Measurements from ENCODE around the gene SHC1. TPM values are rescaled to one million over a fixed set of nuclear protein-coding genes. Genes with fewer than 3 reads are reported as not detected.

SHC1 gene
- total RNA-seq, 2 experiments from 2014 or later: 69.6 to 72.4 TPM

DNA sequence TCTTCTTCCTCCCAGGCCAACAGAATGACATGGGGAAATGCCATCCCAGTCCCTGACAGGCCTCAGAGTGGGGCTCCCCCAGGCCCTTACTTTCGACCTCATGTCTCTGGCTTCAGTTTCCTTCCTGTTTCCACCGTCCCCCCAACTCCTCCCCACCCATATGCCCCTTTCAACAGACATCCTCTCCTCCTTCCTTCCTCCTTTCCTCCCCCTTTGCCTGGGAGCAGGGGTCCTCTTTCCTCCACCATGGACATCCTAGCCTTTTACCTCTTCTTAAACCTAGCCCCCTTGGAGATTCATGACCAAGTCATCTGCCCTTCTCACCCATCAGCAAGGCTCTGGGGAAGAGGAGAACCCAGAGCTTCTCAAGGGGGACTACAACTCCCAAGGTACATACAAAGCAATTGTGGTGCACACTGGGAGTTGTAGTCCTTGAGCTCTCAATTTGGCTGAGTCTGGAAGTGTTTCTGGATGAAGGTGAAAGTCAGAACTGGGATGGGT lies 36.1 kb upstream of the SHC1 start:
- peaks cover 7% of the 10 kb centered on the region for H3K36me3 Mint-ChIP-seq (ENCODE audit: low read depth)
- ATAC-seq (peak; percentile 45), DNase-seq (peak; percentile 67)
- ChIA-PET CTCF (interaction anchor here (0.5 to 3.1 kb wide), 8 partner anchors 10 to 687 kb away, joined by 3 to 38 read pairs (median 3); partner anchors contain the start of gene FLAD1), POLR2A (interaction anchor here (0.9 to 1.8 kb wide), 3 partner anchors 10 to 24 kb away, joined by 3 to 4 read pairs (median 4); partner anchors contain the start of gene FLAD1)
- no peaks in the 10 kb centered on the region for H3K9me3 Mint-ChIP-seq (ENCODE audit: insufficient read depth)
- peaks cover 72% of the 10 kb centered on the region for H3K4me1 Mint-ChIP-seq (ENCODE audit: low read depth)
- H3K27ac Mint-ChIP-seq: peak overlapping the region; percentile 95
- peak overlapping the region; percentile 63 for H3K4me3 Mint-ChIP-seq
- no peaks in the 10 kb centered on the region for H3K27me3 Mint-ChIP-seq (ENCODE audit: low read depth)

DNA sequence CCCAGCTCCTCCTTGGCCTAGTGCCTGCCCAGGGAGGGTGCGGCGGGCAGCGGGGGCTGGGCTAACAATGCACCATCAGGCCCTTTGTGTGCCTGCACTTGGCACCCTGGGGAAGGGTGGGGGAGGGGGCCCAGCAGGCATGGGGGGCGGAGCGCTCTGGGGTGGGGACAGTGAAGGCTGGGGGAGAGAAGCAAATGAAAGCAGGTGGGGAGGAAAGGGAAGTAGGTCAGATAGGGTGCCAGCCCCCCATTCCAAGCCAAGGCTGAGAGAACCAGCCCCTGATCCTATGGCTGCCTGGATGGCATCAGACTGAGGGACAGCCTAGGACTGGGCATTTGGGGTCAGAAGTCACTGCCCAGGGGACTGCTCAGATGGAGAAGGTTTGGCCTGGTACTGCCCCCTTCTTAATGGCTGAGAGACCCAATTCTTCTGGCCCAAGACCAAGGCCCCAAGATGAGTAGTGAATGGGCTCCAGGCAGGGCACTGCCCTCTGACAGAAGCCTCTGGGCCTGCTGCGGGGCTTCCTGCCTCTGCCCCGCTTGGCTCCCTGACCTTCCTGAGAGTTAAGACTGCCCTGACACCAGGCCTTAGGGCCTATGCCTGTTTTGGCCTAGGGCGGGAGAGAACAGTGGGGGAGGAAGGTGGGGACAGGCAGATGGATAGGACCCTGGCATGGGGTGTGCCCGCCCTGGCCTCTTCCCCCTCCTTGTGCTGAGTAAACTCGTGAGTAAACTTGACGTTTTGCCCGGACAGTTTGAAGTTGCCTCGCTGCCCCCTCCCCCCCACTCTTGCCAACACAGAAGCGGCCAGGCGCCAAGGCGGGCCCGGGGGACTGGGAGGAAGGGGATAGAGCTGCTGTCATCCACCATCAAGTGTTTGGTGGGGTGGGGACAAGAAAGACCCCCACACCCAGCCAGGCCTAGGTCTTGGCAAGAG lies 34.8 kb upstream of the SHC1 start:
- ChIA-PET CTCF (interaction anchor here (0.9 to 3.1 kb wide), 3 partner anchors 12 to 202 kb away, joined by 3 to 38 read pairs (median 4); no protein-coding TSS in a partner anchor), POLR2A (interaction anchor here (1.8 to 2.1 kb wide), 2 partner anchors 11 to 30 kb away, joined by 4 to 8 read pairs; partner anchors contain the start of gene CKS1B)
- peak overlapping the region; percentile 95 for H3K27ac Mint-ChIP-seq
- DNase-seq: no peak
- H3K4me1 Mint-ChIP-seq (ENCODE audit: low read depth): peaks cover 63% of the 10 kb centered on the region
- no peak for ATAC-seq
- no peaks in the 10 kb centered on the region for H3K27me3 Mint-ChIP-seq (ENCODE audit: low read depth)
- peak overlapping the region; percentile 22 for H3K4me3 Mint-ChIP-seq
- H3K36me3 Mint-ChIP-seq (ENCODE audit: low read depth): peaks cover 7% of the 10 kb centered on the region
- H3K9me3 Mint-ChIP-seq (ENCODE audit: insufficient read depth): no peaks in the 10 kb centered on the region

DNA sequence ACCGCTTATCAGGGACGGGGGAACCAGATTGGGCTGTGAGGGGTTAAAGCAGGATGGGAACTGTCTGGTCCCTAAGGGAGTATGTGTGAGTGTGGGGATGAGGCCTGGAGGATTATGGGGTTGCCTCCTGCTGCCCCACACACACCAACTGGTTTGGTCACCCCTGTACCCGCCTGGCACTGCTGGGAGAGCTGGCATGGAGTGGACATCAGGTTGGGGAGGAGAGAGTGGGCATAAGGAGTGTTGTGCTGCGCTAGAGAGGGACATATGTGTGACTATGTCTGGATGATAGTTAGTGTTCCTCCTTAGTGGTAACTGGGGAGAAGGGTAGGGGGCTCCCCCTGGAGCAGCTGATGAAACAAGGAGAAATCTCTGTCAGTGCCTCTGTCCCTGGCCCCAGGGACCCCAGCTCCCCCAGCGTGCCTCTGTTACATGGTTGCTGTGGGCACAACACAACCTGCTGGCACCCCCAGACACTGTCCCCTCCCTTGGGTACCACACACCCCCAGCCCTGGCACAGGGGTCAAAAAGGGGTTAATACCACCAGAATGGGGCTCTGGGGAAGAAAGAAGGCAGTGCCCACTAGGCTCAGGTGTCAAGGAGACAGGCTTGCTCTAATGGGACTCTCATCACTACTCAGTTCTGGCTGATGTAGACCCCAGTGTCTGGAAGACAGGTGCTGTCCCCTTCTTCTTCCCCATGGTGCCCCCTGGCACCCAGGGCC lies 34.0 kb upstream of the SHC1 start:
- peak overlapping the region; percentile 85 for H3K27ac Mint-ChIP-seq
- peaks cover 63% of the 10 kb centered on the region for H3K4me1 Mint-ChIP-seq (ENCODE audit: low read depth)
- POLR2A ChIA-PET: interaction anchor here (2.1 kb wide), 1 partner anchor 29 kb away, joined by 8 read pairs; the partner anchor contains the start of gene CKS1B
- peaks cover 7% of the 10 kb centered on the region for H3K36me3 Mint-ChIP-seq (ENCODE audit: low read depth)
- CTCF ChIA-PET: interaction anchor here (1.4 kb wide), 1 partner anchor 13 kb away, joined by 9 read pairs; no protein-coding TSS in a partner anchor
- H3K27me3 Mint-ChIP-seq (ENCODE audit: low read depth): no peaks in the 10 kb centered on the region
- H3K4me3 Mint-ChIP-seq: peak overlapping the region; percentile 93
- ATAC-seq (no peak), DNase-seq (no peak)
- H3K9me3 Mint-ChIP-seq (ENCODE audit: insufficient read depth): no peaks in the 10 kb centered on the region

DNA sequence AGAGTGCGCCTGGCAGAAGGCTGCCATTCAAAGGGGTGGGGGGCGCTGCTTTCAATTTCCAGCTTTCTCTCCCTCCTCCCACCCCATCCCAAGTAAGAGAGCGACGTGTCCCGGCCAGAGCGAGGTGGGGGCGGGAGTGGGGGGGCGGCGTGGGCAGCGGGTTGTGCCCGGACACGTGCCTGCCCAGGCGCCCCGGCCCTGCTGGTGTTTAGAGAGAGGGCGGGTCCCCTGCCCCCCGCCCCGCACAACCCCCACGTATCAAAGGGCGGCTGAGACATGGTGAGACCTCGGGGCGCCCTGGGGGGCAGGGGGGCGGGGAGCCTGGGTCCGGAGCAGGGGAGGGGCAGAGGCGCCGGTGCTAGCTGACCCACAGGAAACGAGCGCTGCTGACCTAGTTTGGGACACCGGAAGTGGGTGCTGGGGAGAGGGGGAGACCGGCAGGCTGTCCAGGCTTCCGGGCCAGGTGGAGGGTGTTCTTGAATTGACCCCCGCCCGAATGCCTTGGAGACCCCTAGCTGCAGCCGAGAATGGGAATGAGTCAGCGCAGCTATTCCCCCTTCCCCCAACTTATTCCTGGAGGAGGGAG lies 33.3 kb upstream of the SHC1 start:
- H3K4me3 Mint-ChIP-seq: peak overlapping the region; percentile 93
- ChIA-PET POLR2A (interaction anchor here (1.8 to 2.1 kb wide), 2 partner anchors 21 to 29 kb away, joined by 6 to 8 read pairs; partner anchors contain the start of genes CKS1B and FLAD1), CTCF (interaction anchor here (1.0 to 1.4 kb wide), 2 partner anchors 13 to 27 kb away, joined by 3 to 9 read pairs; no protein-coding TSS in a partner anchor)
- no peak for ATAC-seq
- peaks cover 62% of the 10 kb centered on the region for H3K4me1 Mint-ChIP-seq (ENCODE audit: low read depth)
- peaks cover 7% of the 10 kb centered on the region for H3K36me3 Mint-ChIP-seq (ENCODE audit: low read depth)
- DNase-seq: no peak
- H3K27ac Mint-ChIP-seq: peak overlapping the region; percentile 87
- H3K27me3 Mint-ChIP-seq (ENCODE audit: low read depth): no peaks in the 10 kb centered on the region
- no peaks in the 10 kb centered on the region for H3K9me3 Mint-ChIP-seq (ENCODE audit: insufficient read depth)

DNA sequence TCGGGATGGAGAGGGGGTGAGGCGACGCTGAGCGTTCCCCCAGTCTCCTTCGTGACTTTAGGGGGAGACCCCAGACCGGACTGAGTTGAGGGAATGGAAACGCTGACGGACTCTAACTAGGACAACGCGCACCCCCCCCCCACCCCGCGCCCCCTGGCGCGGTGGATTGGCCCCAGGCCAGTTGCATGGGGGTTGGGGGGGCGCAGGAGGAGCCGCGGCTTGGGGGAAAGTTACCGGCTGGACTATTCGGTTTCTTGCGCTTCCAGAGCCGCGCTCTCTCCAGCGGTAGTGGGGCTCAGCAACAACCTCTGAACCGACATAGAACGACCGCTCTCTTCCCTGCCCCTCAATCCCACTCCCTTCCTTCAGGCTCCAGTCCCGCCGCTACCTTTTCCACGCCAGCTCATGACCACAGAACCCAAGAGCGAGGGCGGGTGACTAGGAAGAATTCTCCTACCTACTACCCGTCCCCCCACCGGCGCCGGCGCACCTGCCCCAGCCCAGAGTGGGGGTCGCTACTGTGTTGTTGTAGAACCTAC lies 32.7 kb upstream of the SHC1 start:
- ChIA-PET POLR2A (interaction anchor here (0.6 to 2.1 kb wide), 3 partner anchors 20 to 72 kb away, joined by 3 to 8 read pairs (median 6); partner anchors contain the start of genes CKS1B and FLAD1), CTCF (interaction anchor here (1.0 to 7.9 kb wide), 3 partner anchors 14 to 27 kb away, joined by 3 to 139 read pairs (median 9); partner anchors contain the start of gene FLAD1)
- DNase-seq (no peak), ATAC-seq (no peak)
- Mint-ChIP-seq H3K27me3 (ENCODE audit: low read depth) (no peaks in the 10 kb centered on the region), H3K36me3 (ENCODE audit: low read depth) (peaks cover 7% of the 10 kb centered on the region), H3K4me1 (ENCODE audit: low read depth) (peaks cover 61% of the 10 kb centered on the region), H3K9me3 (ENCODE audit: insufficient read depth) (no peaks in the 10 kb centered on the region), H3K4me3 (peak overlapping the region; percentile 93), H3K27ac (peak overlapping the region; percentile 87)

DNA sequence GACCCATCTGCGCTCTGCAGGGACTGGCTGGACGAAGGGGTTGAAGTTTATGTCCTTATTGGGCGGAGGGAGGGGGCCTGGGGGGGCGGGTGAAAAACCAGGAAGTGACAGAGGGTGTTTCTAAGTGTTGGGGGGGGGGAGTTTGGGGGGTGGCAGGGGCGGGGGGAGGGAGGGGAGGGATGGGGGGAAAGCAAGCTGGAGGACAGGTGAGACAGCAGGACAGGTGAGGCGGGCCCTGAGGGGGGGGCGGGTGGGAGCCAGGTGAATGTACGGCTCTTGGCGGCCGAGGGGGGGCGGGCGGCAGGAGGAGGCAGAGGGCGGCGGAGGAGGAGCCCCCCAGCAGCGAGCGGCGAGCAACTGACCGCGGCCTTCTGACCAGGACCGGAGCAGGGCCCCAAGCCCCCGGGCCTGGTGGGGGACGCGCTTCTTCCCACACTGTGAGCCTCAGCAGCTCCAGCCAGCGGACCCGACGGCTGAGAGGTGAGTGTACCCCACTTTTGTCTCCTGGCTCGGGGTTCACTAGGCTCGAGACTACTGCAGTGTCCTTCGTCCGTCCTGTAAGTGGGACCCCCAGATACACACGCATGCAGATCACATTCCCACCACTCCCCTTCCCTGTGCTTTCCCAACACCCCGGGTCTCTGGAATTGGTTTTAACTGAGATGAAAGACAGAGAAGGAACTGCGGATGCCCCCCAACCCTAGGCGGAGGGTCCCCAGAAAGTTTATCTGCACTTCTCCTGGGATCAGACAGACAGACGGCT lies 32.1 kb upstream of the SHC1 start, which contains the start of gene ZBTB7B:
TSS of gene ZBTB7B (plus strand) at position 339 of the 763 bp plus-strand sequence. CDS start 11,859 bp downstream, outside the sequence.
- no peaks in the 10 kb centered on the region for H3K27me3 Mint-ChIP-seq (ENCODE audit: low read depth)
- POLR2A ChIA-PET: interaction anchor here (0.6 to 2.1 kb wide), 3 partner anchors 20 to 72 kb away, joined by 3 to 8 read pairs (median 6); partner anchors contain the start of genes CKS1B and FLAD1

DNA sequence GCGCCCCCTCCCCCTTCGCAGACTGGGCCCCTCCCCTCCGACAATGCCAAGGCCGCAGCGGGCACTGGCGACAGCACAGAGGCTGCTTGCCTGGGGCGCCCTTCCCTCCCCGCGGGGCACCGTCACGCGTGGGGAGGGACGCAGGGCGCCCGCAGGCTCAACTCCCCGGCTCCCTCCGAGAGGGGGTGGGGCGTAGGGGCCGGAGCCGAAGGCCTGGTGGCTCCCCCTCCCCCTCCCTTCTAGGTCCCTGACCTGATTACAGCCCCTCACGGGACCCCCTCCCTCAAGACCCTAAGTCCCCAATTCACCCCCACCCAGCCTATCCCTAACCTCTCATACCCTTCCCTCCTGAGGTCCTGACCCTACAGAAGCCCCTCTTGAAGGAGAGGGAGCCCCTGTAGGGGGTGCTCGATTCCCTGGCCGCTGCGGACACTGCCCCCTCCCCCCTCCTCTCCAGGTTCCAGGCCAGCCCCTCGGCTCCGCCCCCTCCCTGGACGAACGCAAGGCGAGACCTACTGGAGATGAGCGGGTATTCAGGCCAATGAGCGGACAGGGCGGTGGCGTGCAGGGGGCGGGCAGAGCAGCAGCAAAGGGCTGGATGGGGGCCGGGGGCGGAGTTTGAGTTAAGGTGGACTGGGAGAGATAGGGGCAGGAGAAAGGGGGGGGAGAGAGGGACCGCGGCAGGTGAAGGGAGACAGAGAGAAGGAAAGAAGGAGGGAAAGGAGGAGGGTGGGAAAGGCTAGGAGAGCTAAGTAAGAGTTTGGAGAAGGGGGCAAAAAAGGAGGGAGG lies 31.3 kb upstream of the SHC1 start:
- Mint-ChIP-seq H3K27ac (peak overlapping the region; percentile 97), H3K4me1 (ENCODE audit: low read depth) (peaks cover 62% of the 10 kb centered on the region), H3K36me3 (ENCODE audit: low read depth) (peaks cover 7% of the 10 kb centered on the region), H3K4me3 (peak overlapping the region; percentile 86), H3K27me3 (ENCODE audit: low read depth) (no peaks in the 10 kb centered on the region), H3K9me3 (ENCODE audit: insufficient read depth) (no peaks in the 10 kb centered on the region)
- CTCF ChIA-PET: interaction anchor here (0.9 to 7.9 kb wide), 8 partner anchors 11 to 1343 kb away, joined by 3 to 139 read pairs (median 18); partner anchors contain the start of genes FLAD1, PBXIP1 and PYGO2
- ATAC-seq: peak; percentile 76
- peak; percentile 100 for DNase-seq
- POLR2A ChIA-PET: interaction anchor here (0.7 to 1.8 kb wide), 3 partner anchors 9 to 46 kb away, joined by 4 to 6 read pairs (median 4); partner anchors contain the start of genes FLAD1 and PBXIP1

More for the DNA sequence above, 32.1 kb upstream of the SHC1 start, which contains the start of gene ZBTB7B:
- Mint-ChIP-seq H3K4me1 (ENCODE audit: low read depth) (peaks cover 62% of the 10 kb centered on the region), H3K27ac (peak within 1 kb of the TSS; percentile 97), H3K36me3 (ENCODE audit: low read depth) (peaks cover 7% of the 10 kb centered on the region), H3K4me3 (peak within 1 kb of the TSS; percentile 93), H3K9me3 (ENCODE audit: insufficient read depth) (no peaks in the 10 kb centered on the region)
- peak; percentile 0 for ATAC-seq
- no peak for DNase-seq
- CTCF ChIA-PET: interaction anchor here (4.2 to 7.9 kb wide), 3 partner anchors 15 to 59 kb away, joined by 18 to 139 read pairs (median 71); partner anchors contain the start of gene FLAD1

DNA sequence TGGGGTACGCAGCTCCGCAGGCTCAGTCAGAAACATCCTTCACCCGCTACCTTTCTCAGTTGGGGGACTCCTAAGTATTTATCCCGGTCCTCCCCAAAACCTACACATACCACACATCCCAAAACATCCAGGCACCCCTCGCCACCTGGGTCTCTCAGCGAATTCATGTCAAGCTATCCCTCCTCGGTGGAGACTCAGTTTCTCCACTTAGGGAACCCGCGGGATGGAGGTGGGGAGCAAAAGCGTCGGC lies 30.8 kb upstream of the SHC1 start:
- no peak for ATAC-seq
- peaks cover 57% of the 10 kb centered on the region for H3K4me1 Mint-ChIP-seq (ENCODE audit: low read depth)
- POLR2A ChIA-PET: interaction anchor here (0.7 to 1.2 kb wide), 3 partner anchors 9 to 65 kb away, joined by 4 read pairs; partner anchors contain the start of genes PBXIP1 and PMVK
- H3K27ac Mint-ChIP-seq: peak overlapping the region; percentile 79
- DNase-seq: no peak
- H3K36me3 Mint-ChIP-seq (ENCODE audit: low read depth): peaks cover 6% of the 10 kb centered on the region
- H3K9me3 Mint-ChIP-seq (ENCODE audit: insufficient read depth): no peaks in the 10 kb centered on the region
- H3K4me3 Mint-ChIP-seq: peak overlapping the region; percentile 86
- no peaks in the 10 kb centered on the region for H3K27me3 Mint-ChIP-seq (ENCODE audit: low read depth)
- CTCF ChIA-PET: interaction anchor here (0.9 to 7.9 kb wide), 8 partner anchors 11 to 1342 kb away, joined by 3 to 139 read pairs (median 18); partner anchors contain the start of genes FLAD1, PBXIP1 and PYGO2

DNA sequence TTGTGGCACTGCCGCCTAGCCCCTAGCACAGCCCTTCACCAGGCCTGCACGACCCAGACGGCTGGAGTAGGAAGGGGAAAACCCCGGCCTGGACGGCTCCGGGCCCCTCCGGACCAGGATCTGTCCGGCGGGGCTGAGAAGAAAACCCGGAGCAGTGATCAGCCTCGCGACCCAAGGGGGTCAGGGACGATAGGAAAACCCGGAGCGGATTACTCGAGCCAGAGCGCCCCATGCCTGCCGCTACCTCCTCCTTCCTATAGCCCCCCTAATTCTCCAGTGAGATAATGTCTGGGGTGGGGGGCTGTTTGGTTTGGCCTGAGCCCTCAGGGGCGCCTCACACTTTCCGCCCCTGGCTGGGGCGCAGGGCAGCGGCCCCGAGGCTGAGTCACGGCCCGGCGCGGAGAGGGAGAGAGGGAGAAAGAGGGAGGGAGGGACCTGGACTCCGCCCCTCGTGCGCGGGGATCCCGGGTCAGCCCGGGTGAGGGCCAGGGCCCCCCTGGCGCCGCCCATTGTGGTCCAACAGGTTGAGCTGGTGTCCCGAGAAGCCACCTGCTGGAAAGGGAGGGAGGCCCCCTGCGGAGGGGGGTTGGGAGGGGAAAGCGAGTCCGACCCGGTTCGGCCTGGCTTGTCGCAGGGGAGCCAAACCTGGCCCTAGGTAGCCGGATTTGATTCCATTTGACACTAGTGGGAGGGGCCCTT lies 30.3 kb upstream of the SHC1 start:
- peaks cover 53% of the 10 kb centered on the region for H3K4me1 Mint-ChIP-seq (ENCODE audit: low read depth)
- peaks cover 4% of the 10 kb centered on the region for H3K36me3 Mint-ChIP-seq (ENCODE audit: low read depth)
- ATAC-seq (peak; percentile 64), DNase-seq (peak; percentile 84)
- H3K27me3 Mint-ChIP-seq (ENCODE audit: low read depth): no peaks in the 10 kb centered on the region
- H3K9me3 Mint-ChIP-seq (ENCODE audit: insufficient read depth): no peaks in the 10 kb centered on the region
- POLR2A ChIA-PET: interaction anchor here (0.7 to 2.1 kb wide), 4 partner anchors 10 to 64 kb away, joined by 4 to 11 read pairs (median 4); partner anchors contain the start of genes PBXIP1 and PMVK
- H3K4me3 Mint-ChIP-seq: peak overlapping the region; percentile 86
- CTCF ChIA-PET: interaction anchor here (0.9 to 7.9 kb wide), 15 partner anchors 12 to 1342 kb away, joined by 3 to 139 read pairs (median 13); partner anchors contain the start of genes ADAM15, FLAD1, PBXIP1 and PYGO2
- peak overlapping the region; percentile 79 for H3K27ac Mint-ChIP-seq
